HUES64 (cell line): Measurements from ENCODE around the gene SDCBP2.
"Not testable (repeated sequence)": the region's sequence is repeated elsewhere in the genome, so short reads cannot be mapped to it uniquely, and the experiment has no call there.

Experiments used
- H3K27ac ChIP-seq: 2 replicates; pipeline ENCODE4 v1.7.0; 2013; ENCODE audit warnings: low read depth, low read length, inconsistent platforms
- H3K27me3 ChIP-seq: 2 replicates; pipeline ENCODE4 v1.6.1; 2013; ENCODE audit warnings: mild to moderate bottlenecking, low read length; ENCODE audit not compliant: insufficient read depth
- H3K36me3 ChIP-seq: 2 replicates; pipeline ENCODE4 v1.6.1; 2013; ENCODE audit warnings: mild to moderate bottlenecking, low read length; ENCODE audit not compliant: insufficient read depth
- H3K4me1 ChIP-seq: 2 replicates; pipeline ENCODE4 v1.6.1; 2013; ENCODE audit warnings: mild to moderate bottlenecking, low read length, moderate library complexity; ENCODE audit not compliant: insufficient read depth
- H3K4me3 ChIP-seq: 2 replicates; pipeline ENCODE4 v1.5.1; 2013; ENCODE audit warnings: mild to moderate bottlenecking, low read length, moderate library complexity
- H3K9ac ChIP-seq: 2 replicates; pipeline ENCODE4 v1.6.1; 2013; ENCODE audit warnings: mild to moderate bottlenecking, low read depth, low read length
- H3K9me3 ChIP-seq: 2 replicates; pipeline ENCODE4 v1.6.1; 2013; ENCODE audit warnings: low read depth, low read length; ENCODE audit not compliant: insufficient read depth
- WGBS: fragments of 150-250, 120-280 bp; methylation state at CpG from one replicate; pipeline ENCODE4 v1.1.7; 2013; ENCODE audit warnings: missing lambda C conversion rate; 5-methylcytosine and 5-hydroxymethylcytosine counted together

SDCBP2 gene

GRCh38 chr20:1357921-1358671 is 29.2 kb upstream of the SDCBP2 start:
- H3K36me3 ChIP-seq = peaks cover 39% of the 10 kb centered on the region
- no peaks in the 10 kb centered on the region for H3K27me3 ChIP-seq
- H3K4me1 ChIP-seq = no peaks in the 10 kb centered on the region
- H3K9ac ChIP-seq = no peak overlapping the region
- H3K27ac ChIP-seq = no peak overlapping the region
- WGBS = 96% methylated on average over 9 of the region's 9 CpGs
- no peak overlapping the region for H3K4me3 ChIP-seq
- no peaks in the 10 kb centered on the region for H3K9me3 ChIP-seq

- peaks cover 27% of the 10 kb centered on the region; the same call in 1 of the 2 replicates for H3K36me3 ChIP-seq
- no peaks in the 10 kb centered on the region for H3K4me1 ChIP-seq
- no peak overlapping the region for H3K4me3 ChIP-seq
- H3K27ac ChIP-seq = no peak overlapping the region
- no peaks in the 10 kb centered on the region for H3K9me3 ChIP-seq
- no peak overlapping the region for H3K9ac ChIP-seq
- H3K27me3 ChIP-seq = no peaks in the 10 kb centered on the region
Measured at GRCh38 chr20:1353956-1354355, 25.0 kb upstream of the SDCBP2 start.

GRCh38 chr20:1346315-1346969 is 17.5 kb upstream of the SDCBP2 start:
- no peaks in the 10 kb centered on the region for H3K4me1 ChIP-seq
- no peak overlapping the region for H3K27ac ChIP-seq
- peaks cover 4% of the 10 kb centered on the region; the same call in 1 of the 2 replicates for H3K36me3 ChIP-seq
- no peak overlapping the region for H3K4me3 ChIP-seq
- H3K27me3 ChIP-seq = no peaks in the 10 kb centered on the region
- H3K9me3 ChIP-seq = peaks cover 10% of the 10 kb centered on the region
- WGBS = no CpG with 5 or more reads among the region's 2 CpGs
- no peak overlapping the region for H3K9ac ChIP-seq

- H3K36me3 ChIP-seq = peaks cover 2% of the 10 kb centered on the region; the same call in 1 of the 2 replicates
- H3K27ac ChIP-seq = no peak overlapping the region
- H3K4me1 ChIP-seq = no peaks in the 10 kb centered on the region
- no peak overlapping the region for H3K4me3 ChIP-seq
- no peaks in the 10 kb centered on the region for H3K27me3 ChIP-seq
- H3K9me3 ChIP-seq = peaks cover 10% of the 10 kb centered on the region
- no peak overlapping the region for H3K9ac ChIP-seq
- WGBS = 89% methylated on average over 1 of the region's 1 CpG
Measured at GRCh38 chr20:1345756-1346093, 16.8 kb upstream of the SDCBP2 start.

- H3K9ac ChIP-seq = no peak overlapping the region
- H3K9me3 ChIP-seq = peaks cover 10% of the 10 kb centered on the region
- WGBS = 93% methylated on average over 4 of the region's 4 CpGs
- no peaks in the 10 kb centered on the region for H3K27me3 ChIP-seq
- H3K4me3 ChIP-seq = no peak overlapping the region
- no peaks in the 10 kb centered on the region for H3K36me3 ChIP-seq
- H3K4me1 ChIP-seq = no peaks in the 10 kb centered on the region
- no peak overlapping the region for H3K27ac ChIP-seq
Measured at GRCh38 chr20:1345030-1345755, 16.3 kb upstream of the SDCBP2 start.

GRCh38 chr20:1343446-1344124 is 14.6 kb upstream of the SDCBP2 start:
- not testable (repeated sequence) for H3K4me3 ChIP-seq, H3K36me3 ChIP-seq, H3K27ac ChIP-seq, H3K4me1 ChIP-seq, H3K27me3 ChIP-seq, H3K9ac ChIP-seq
- WGBS = 92% methylated on average over 8 of the region's 8 CpGs
- H3K9me3 ChIP-seq = peaks cover 10% of the 10 kb centered on the region

- 92% methylated on average over 5 of the region's 5 CpGs for WGBS
- H3K36me3 ChIP-seq = no peaks in the 10 kb centered on the region
- no peak overlapping the region for H3K9ac ChIP-seq
- H3K9me3 ChIP-seq = peaks cover under 1% of the 10 kb centered on the region
- no peak overlapping the region for H3K27ac ChIP-seq
- no peak overlapping the region for H3K4me3 ChIP-seq
- no peaks in the 10 kb centered on the region for H3K27me3 ChIP-seq
- H3K4me1 ChIP-seq = no peaks in the 10 kb centered on the region
Measured at GRCh38 chr20:1341561-1342265, 12.8 kb upstream of the SDCBP2 start.

GRCh38 chr20:1338801-1339200 is 9.9 kb upstream of the SDCBP2 start:
- H3K36me3 ChIP-seq = no peaks in the 10 kb centered on the region
- H3K27me3 ChIP-seq = no peaks in the 10 kb centered on the region
- WGBS = 92% methylated on average over 4 of the region's 4 CpGs
- no peak overlapping the region for H3K27ac ChIP-seq
- H3K4me3 ChIP-seq = no peak overlapping the region
- no peaks in the 10 kb centered on the region for H3K9me3 ChIP-seq
- no peak overlapping the region for H3K9ac ChIP-seq
- no peaks in the 10 kb centered on the region for H3K4me1 ChIP-seq

- Histone ChIP-seq H3K36me3 (no peaks in the 10 kb centered on the region), H3K27me3 (no peaks in the 10 kb centered on the region), H3K4me3 (no peak overlapping the region), H3K4me1 (no peaks in the 10 kb centered on the region), H3K27ac (no peak overlapping the region), H3K9ac (no peak overlapping the region), H3K9me3 (no peaks in the 10 kb centered on the region)
- 98% methylated on average over 5 of the region's 5 CpGs for WGBS
Measured at GRCh38 chr20:1338096-1338495, 9.2 kb upstream of the SDCBP2 start.

GRCh38 chr20:1337441-1337840 is 8.5 kb upstream of the SDCBP2 start:
- Histone ChIP-seq H3K27ac (no peak overlapping the region), H3K9me3 (no peaks in the 10 kb centered on the region), H3K36me3 (peaks cover 5% of the 10 kb centered on the region), H3K27me3 (no peaks in the 10 kb centered on the region), H3K9ac (no peak overlapping the region), H3K4me3 (no peak overlapping the region), H3K4me1 (no peaks in the 10 kb centered on the region)
- 91% methylated on average over 5 of the region's 5 CpGs for WGBS
